ENCODE data around the gene GTPBP2. TPM values are rescaled to one million over a fixed set of nuclear protein-coding genes. Genes with fewer than 3 reads are reported as not detected.
A peak's percentile ranks its signal among the peaks of the same experiment; 100 is the strongest.

GTPBP2 gene
- total and polyA plus RNA-seq, 2 of the 13 experiments (the other 11 are each of a cell fraction or from before 2014, with no cell fraction given), result 26.9 to 88.2 TPM

DNA sequence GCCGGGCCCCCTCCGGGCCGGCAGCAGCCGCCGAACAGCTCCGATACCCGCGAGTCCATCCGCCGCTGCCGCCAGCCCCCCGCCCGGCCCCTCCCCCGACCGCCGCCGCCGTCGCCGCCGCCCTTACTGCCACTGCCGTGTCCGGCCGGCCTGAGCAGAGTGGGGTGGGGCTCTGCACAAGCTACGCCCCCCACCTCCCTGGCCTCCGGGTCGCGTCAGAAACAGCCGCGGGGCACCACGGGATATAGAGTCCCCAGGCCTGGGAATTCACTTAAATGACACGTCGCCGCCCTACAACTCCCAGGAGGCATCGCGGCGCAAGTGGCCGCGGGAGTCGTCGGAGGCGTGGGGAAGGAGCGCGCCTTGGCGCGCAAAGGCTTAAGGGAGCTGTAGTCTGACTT is at the start of gene GTPBP2 (continued):
- TF ChIP-seq, protein P1, sequence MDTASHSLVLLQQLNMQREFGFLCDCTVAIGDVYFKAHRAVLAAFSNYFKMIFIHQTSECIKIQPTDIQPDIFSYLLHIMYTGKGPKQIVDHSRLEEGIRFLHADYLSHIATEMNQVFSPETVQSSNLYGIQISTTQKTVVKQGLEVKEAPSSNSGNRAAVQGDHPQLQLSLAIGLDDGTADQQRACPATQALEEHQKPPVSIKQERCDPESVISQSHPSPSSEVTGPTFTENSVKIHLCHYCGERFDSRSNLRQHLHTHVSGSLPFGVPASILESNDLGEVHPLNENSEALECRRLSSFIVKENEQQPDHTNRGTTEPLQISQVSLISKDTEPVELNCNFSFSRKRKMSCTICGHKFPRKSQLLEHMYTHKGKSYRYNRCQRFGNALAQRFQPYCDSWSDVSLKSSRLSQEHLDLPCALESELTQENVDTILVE (CRISPR knock-in tag; IDR thresholded peaks at IDR 0.05), result no peak; the same call in 1 of the 2 replicates
- TF ChIP-seq TFDP2 (CRISPR knock-in tag; IDR thresholded peaks at IDR 0.05) (peak; percentile 97), HNRNPH1 (optimal IDR thresholded peaks at IDR 0.05; ENCODE audit: low read depth, low read length) (no peak), SP1 (IDR thresholded peaks at IDR 0.05) (no peak), SP1 (CRISPR knock-in tag; IDR thresholded peaks at IDR 0.05) (peak; percentile 87), HNF1B (CRISPR knock-in tag; IDR thresholded peaks at IDR 0.05) (no peak; the same call in 1 of the 2 replicates)

GRCh38 chr6:43678341-43678740 is 49.3 kb upstream of the GTPBP2 start:
- H2AFZ ChIP-seq (ENCODE audit: low read length), result no peak overlapping the region
- no peak overlapping the region for H3K4me2 ChIP-seq (ENCODE audit: low read depth, low read length)
- in situ Hi-C loops (cut with HindIII; ENCODE audit: extremely low pct_ligation_motif_present, low pct_unique_long_range_greater_than_20kb) (no loop called here), intact Hi-C loops (cut with micrococcal nuclease; ENCODE audit: unreplicated experiment) (no loop called here)
- peaks cover 14% of the 10 kb centered on the region for H3K4me1 ChIP-seq (ENCODE audit: insufficient read depth, low read length)
- DNase-seq (ENCODE audit: low spot score), result no peak
- H3K36me3 ChIP-seq (replicated peaks in 1 of 2; ENCODE audit: control insufficient read depth in 1 of 2, insufficient read depth in 2 of 2, low read length in 2 of 2), result peaks cover 67 to 100% of the 10 kb centered on the region in 2 experiments
- H4K20me1 ChIP-seq (ENCODE audit: insufficient read depth, low read length), result peaks cover 4% of the 10 kb centered on the region; the same call in 1 of the 2 replicates
- peaks cover 26% of the 10 kb centered on the region for H3K79me2 ChIP-seq (ENCODE audit: insufficient read depth, low read length)
- H3K27ac ChIP-seq (ENCODE audit: extremely low read length, insufficient read depth, low read length), result no peak overlapping the region
- no peak for ATAC-seq
- FAIRE-seq, result no peak
- BruUV-seq (replicated peaks), result no TSS peak
- no peak for TF ChIP-seq ZFP41 (CRISPR knock-in tag; IDR thresholded peaks at IDR 0.05; ENCODE audit: borderline replicate concordance)
- TF ChIP-seq PBX3 (CRISPR knock-in tag; IDR thresholded peaks at IDR 0.05; ENCODE audit: borderline replicate concordance), result no peak
- TF ChIP-seq ZNF879 (CRISPR knock-in tag; IDR thresholded peaks at IDR 0.05), result no peak
- TF ChIP-seq YEATS4 (CRISPR knock-in tag; IDR thresholded peaks at IDR 0.05; ENCODE audit: borderline replicate concordance), result no peak
- no peak for TF ChIP-seq ZNF724P (CRISPR knock-in tag; IDR thresholded peaks at IDR 0.05; ENCODE audit: borderline replicate concordance)
- no peak for TF ChIP-seq PHF20 (CRISPR knock-in tag; IDR thresholded peaks at IDR 0.05)
- TF ChIP-seq ZNF230 (CRISPR knock-in tag; IDR thresholded peaks at IDR 0.05), result no peak
- no peak for TF ChIP-seq CAMTA2 (CRISPR knock-in tag; IDR thresholded peaks at IDR 0.05; ENCODE audit: borderline replicate concordance)
- 98% methylated on average over 7 of the region's 7 CpGs for WGBS (ENCODE audit: low lambda C conversion rate)
- ChIA-PET CTCF (ENCODE audit: low intra/inter-chr PET ratio, low total read pairs) (no interaction called here), POLR2A (no interaction called here)
- H3K27me3 ChIP-seq (ENCODE audit: control insufficient read depth in 1 of 2, insufficient read depth in 2 of 2, low read length in 2 of 2), result no peaks in the 10 kb centered on the region
- H3K9ac ChIP-seq (ENCODE audit: insufficient read depth, low read depth, low read length), result no peak overlapping the region
- H3K9me3 ChIP-seq (ENCODE audit: low read length), result no peaks in the 10 kb centered on the region
- no peak overlapping the region for H3K4me3 ChIP-seq (replicated peaks in 1 of 3; ENCODE audit: insufficient read depth in 1 of 3, low read depth in 2 of 3, low read length in 3 of 3)
